Nephron progenitor cell (in vitro differentiated cells): ENCODE data around the gene PHB1.
A peak's percentile ranks its signal among the peaks of the same experiment; 100 is the strongest.

Experiments
- DNase-seq: peaks from one replicate; pipeline ENCODE4 v3.0.0; 2021
- H3K27ac Mint-ChIP-seq: 2 replicates; pipeline ENCODE4 v1.8.0; 2021; ENCODE audit warnings: mild to moderate bottlenecking, moderate library complexity, mixed read lengths
- H3K27me3 Mint-ChIP-seq: 2 replicates; pipeline ENCODE4 v1.8.0; 2021; ENCODE audit warnings: mild to moderate bottlenecking, low read depth, mixed read lengths; ENCODE audit not compliant: poor library complexity
- H3K36me3 Mint-ChIP-seq: 2 replicates; pipeline ENCODE4 v1.8.0; 2021; ENCODE audit warnings: low read depth, mixed read lengths
- H3K4me1 Mint-ChIP-seq: 2 replicates; pipeline ENCODE4 v1.8.0; 2021; ENCODE audit warnings: mixed read lengths
- H3K4me3 Mint-ChIP-seq: 2 replicates; pipeline ENCODE4 v1.8.0; 2021; ENCODE audit warnings: mild to moderate bottlenecking, moderate library complexity, mixed read lengths
- H3K9me3 Mint-ChIP-seq: 2 replicates; pipeline ENCODE4 v1.8.0; 2021; ENCODE audit warnings: mild to moderate bottlenecking, moderate library complexity, mixed read lengths
- TF ChIP-seq, protein P1 (sequence below): fragments of 200-600 bp; sonication (generic); IDR thresholded peaks from 2 replicates; pipeline ENCODE4 v1.5.0; 2021; ENCODE audit warnings: antibody characterized with exemption

Gene PHB1

GRCh38 chr17:49404361-49404760, 10.3 kb downstream of the PHB1 start:
- H3K4me1 Mint-ChIP-seq: peaks cover 66% of the 10 kb centered on the region
- H3K27me3 Mint-ChIP-seq: no peaks in the 10 kb centered on the region
- DNase-seq: no peak
- peak overlapping the region; percentile 70 for H3K27ac Mint-ChIP-seq
- H3K36me3 Mint-ChIP-seq: peaks cover 50% of the 10 kb centered on the region
- H3K4me3 Mint-ChIP-seq: no peak overlapping the region
- TF ChIP-seq, protein P1, sequence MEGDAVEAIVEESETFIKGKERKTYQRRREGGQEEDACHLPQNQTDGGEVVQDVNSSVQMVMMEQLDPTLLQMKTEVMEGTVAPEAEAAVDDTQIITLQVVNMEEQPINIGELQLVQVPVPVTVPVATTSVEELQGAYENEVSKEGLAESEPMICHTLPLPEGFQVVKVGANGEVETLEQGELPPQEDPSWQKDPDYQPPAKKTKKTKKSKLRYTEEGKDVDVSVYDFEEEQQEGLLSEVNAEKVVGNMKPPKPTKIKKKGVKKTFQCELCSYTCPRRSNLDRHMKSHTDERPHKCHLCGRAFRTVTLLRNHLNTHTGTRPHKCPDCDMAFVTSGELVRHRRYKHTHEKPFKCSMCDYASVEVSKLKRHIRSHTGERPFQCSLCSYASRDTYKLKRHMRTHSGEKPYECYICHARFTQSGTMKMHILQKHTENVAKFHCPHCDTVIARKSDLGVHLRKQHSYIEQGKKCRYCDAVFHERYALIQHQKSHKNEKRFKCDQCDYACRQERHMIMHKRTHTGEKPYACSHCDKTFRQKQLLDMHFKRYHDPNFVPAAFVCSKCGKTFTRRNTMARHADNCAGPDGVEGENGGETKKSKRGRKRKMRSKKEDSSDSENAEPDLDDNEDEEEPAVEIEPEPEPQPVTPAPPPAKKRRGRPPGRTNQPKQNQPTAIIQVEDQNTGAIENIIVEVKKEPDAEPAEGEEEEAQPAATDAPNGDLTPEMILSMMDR: no peak
- H3K9me3 Mint-ChIP-seq: no peaks in the 10 kb centered on the region

- H3K27ac Mint-ChIP-seq: peak overlapping the region; percentile 70
- no peak overlapping the region for H3K4me3 Mint-ChIP-seq
- DNase-seq: no peak
- peaks cover 60% of the 10 kb centered on the region for H3K4me1 Mint-ChIP-seq
- H3K27me3 Mint-ChIP-seq: no peaks in the 10 kb centered on the region
- peaks cover 43% of the 10 kb centered on the region for H3K36me3 Mint-ChIP-seq
- no peaks in the 10 kb centered on the region for H3K9me3 Mint-ChIP-seq
- TF ChIP-seq, protein P1: no peak
Measured at GRCh38 chr17:49403514-49404289, 11.0 kb downstream of the PHB1 start.

DNA sequence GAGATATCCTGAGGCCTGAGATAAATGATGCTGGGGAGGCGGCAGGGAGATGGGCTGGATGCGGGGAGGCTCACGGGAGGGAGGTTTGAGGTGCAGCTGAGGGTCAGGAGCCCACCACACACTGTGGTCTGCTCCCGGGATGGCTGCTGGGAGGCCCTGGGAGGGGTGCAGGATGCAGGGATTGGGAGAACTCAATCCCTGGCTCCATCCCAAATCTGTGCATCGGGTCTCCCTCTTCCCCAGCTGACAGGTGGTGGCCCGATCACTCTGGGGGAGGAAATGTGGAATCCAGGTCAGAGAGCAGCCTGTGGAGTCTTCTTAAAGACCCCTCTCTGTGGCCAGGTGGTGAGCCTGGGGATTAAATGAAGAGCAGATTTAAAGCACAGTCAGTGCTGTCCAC, 12.0 kb downstream of the PHB1 start:
- Mint-ChIP-seq H3K4me3 (no peak overlapping the region), H3K4me1 (peaks cover 50% of the 10 kb centered on the region), H3K9me3 (no peaks in the 10 kb centered on the region), H3K36me3 (peaks cover 37% of the 10 kb centered on the region), H3K27me3 (no peaks in the 10 kb centered on the region), H3K27ac (peak overlapping the region; percentile 93)
- TF ChIP-seq, protein P1: no peak
- DNase-seq: no peak

GRCh38 chr17:49401971-49402611, 12.6 kb downstream of the PHB1 start:
- no peaks in the 10 kb centered on the region for H3K9me3 Mint-ChIP-seq
- DNase-seq: no peak
- H3K4me3 Mint-ChIP-seq: no peak overlapping the region
- H3K36me3 Mint-ChIP-seq: peaks cover 34% of the 10 kb centered on the region
- H3K27me3 Mint-ChIP-seq: no peaks in the 10 kb centered on the region
- TF ChIP-seq, protein P1: no peak
- H3K4me1 Mint-ChIP-seq: peaks cover 44% of the 10 kb centered on the region
- H3K27ac Mint-ChIP-seq: peak overlapping the region; percentile 93

DNA sequence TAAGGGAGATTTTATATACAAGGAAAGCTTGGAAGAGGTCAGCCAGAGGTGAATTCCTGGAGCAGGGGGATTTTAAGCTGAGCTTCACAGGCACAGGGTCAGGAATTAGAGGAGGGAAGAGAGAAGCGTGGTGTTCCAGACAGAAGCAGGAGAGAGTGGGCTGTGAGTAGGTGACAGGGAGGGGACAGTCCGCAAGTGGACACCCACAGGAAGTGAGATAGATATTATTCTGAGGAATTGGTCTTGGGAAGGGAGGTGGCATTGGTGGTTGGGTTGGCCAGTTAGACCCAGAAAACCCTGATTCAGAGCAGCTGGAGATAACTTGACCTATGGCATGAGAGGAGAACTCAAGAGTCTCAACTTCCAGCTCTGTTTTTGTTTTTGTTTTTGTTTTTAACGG, 14.7 kb downstream of the PHB1 start:
- Mint-ChIP-seq H3K36me3 (peaks cover 14% of the 10 kb centered on the region), H3K27me3 (peaks cover 2% of the 10 kb centered on the region), H3K4me3 (no peak overlapping the region), H3K27ac (peak overlapping the region; percentile 11), H3K4me1 (peaks cover 41% of the 10 kb centered on the region), H3K9me3 (no peaks in the 10 kb centered on the region)
- TF ChIP-seq, protein P1: no peak
- no peak for DNase-seq
